GM12873 (cell line): ENCODE measurements around the gene CCND3.

Experiments used
- TF ChIP-seq, protein P1 (sequence below): IDR thresholded peaks from 2 replicates; pipeline ENCODE4 v1.5.1; 2012; ENCODE audit warnings: low read depth, mild to moderate bottlenecking, moderate library complexity, low read length, control low read depth; ENCODE audit not compliant: insufficient read depth; ENCODE audit errors: missing control alignments

CCND3 gene

DNA sequence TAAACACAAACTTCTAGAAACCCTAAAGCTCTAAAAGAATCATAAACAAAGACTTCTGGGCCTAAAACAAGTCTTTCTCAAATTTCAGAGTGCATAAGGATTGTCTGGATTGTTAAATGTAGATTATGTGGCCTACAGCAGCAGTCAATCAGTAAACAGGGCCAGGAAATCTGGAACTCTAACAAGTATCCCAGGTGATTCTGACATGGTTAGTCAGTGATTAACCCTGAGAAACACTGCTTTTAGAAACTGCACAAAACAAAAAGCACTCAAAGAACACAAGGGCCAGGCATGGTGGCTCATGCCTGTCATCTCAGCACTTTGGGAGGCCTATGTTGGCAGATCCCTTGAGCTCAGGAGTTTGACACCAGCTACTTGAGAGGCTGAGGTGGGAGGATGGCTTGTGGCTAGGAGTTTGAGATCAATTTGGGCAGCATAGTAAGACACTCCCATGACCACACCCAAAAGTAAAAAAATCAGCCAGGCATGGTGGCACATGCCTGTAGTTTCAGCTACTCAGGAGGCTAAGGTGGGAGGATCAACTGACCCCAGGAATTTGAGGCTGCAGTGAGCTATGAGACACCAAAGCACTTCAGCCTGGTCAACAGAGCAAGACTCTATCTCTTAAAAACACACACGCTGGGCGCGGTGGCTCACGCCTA is 26.6 kb downstream of the CCND3 start:
- TF ChIP-seq, protein P1, sequence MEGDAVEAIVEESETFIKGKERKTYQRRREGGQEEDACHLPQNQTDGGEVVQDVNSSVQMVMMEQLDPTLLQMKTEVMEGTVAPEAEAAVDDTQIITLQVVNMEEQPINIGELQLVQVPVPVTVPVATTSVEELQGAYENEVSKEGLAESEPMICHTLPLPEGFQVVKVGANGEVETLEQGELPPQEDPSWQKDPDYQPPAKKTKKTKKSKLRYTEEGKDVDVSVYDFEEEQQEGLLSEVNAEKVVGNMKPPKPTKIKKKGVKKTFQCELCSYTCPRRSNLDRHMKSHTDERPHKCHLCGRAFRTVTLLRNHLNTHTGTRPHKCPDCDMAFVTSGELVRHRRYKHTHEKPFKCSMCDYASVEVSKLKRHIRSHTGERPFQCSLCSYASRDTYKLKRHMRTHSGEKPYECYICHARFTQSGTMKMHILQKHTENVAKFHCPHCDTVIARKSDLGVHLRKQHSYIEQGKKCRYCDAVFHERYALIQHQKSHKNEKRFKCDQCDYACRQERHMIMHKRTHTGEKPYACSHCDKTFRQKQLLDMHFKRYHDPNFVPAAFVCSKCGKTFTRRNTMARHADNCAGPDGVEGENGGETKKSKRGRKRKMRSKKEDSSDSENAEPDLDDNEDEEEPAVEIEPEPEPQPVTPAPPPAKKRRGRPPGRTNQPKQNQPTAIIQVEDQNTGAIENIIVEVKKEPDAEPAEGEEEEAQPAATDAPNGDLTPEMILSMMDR: no peak

DNA sequence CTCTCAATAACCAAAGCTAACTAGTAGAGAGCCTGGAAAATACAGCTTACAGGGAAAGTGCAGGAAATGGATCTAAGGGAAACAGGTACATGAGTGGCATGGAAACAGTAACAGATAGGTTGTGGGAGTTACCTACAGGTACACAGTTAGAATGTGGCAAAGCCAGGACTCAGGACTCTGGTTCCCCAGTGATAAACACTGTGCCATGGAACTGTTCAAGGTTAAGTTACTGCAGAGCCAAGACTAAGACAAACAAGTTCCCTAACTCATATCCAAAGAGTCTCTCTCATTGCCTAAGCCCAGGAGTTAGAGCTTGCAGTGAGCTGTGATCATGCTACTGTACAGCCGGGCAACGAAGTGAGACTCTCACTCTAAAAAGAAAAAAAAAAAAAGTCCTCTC is 27.3 kb downstream of the CCND3 start:
- TF ChIP-seq, protein P1: no peak

DNA sequence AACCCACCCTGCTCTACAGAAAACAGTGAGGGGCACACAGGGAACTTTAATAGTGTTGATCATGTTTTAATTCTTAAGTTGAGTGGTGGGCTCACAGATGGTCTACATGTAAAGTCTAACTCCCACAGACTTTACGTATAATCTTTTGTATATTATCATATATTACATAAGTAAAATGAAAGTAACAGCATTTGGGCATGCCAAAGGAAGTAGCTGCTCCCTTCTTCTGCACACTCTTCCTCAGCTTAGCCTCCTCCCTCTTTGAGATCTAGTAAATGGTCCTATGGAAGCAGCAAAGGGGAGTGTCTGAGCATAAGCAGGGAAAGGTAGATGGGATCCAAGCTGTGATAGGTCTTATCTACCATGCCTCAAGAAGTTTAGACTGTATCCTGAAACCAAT is 31.9 kb downstream of the CCND3 start:
- TF ChIP-seq, protein P1: no peak

DNA sequence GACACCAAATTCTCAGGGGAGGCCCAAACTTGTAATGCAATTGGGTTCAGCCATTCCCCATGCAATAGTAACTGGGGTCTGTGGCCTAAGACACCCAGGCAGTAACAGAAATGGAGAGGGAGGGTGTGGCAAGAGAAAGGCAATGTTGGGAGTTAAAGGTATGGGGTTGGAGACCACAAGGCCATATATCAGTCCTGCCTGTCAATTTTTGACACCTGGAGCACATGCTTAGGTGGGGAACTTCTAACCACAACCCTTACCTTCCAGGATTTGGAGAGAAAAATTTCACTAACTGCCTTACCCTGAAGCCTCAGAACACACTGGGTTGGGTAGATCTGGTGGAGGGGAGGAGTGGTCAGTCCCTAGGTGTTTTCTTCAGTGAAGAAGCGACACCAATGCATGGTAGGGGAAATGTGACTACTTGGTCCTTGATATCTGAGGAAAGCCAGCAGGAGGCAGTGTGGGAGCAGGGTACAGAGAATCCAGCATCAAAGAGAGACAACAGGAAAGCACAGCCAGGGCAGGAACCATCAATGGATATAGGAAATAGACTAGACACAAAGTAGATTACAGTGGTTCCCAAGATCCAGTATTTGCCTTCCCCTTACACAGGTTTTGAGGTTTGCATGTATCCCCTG is 39.6 kb downstream of the CCND3 start:
- TF ChIP-seq, protein P1: peak; percentile 64

DNA sequence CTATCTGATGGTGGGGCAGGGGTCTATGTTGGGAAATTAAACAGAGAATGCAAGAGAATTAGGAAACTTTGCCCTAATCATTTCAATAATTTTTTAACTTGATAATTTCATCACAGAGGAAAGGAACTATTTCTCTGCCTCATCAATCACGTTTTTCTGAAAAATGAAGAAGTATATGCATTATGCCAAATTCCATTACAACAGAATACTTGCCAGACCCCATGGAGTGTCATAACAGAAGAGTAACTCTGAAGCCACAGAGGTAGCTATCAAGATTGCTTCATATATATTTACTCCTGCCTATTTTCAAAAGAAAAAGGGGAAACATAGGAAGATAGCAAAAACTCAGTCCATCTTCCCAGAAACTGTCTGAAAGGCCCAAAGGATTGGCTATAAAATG is 40.7 kb downstream of the CCND3 start:
- TF ChIP-seq, protein P1: no peak

DNA sequence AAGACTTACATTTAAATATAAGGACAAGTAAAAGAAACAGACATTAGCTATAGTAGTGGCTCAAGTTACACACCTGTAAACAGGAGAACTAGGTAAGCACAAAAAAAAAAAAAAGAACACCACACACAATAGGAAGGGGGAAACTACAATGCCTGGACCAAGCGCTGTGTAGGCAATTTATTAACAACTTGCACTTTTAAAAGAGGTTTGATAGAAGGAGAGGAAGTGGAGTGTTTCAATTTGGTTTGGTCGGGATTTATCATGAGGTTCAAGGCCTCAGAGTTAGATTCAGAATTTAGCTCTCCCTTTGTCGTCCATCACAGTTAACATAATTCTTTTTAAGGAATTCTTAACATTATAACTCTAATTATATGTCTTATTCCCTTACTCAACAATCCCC is 45.3 kb downstream of the CCND3 start:
- TF ChIP-seq, protein P1: no peak

DNA sequence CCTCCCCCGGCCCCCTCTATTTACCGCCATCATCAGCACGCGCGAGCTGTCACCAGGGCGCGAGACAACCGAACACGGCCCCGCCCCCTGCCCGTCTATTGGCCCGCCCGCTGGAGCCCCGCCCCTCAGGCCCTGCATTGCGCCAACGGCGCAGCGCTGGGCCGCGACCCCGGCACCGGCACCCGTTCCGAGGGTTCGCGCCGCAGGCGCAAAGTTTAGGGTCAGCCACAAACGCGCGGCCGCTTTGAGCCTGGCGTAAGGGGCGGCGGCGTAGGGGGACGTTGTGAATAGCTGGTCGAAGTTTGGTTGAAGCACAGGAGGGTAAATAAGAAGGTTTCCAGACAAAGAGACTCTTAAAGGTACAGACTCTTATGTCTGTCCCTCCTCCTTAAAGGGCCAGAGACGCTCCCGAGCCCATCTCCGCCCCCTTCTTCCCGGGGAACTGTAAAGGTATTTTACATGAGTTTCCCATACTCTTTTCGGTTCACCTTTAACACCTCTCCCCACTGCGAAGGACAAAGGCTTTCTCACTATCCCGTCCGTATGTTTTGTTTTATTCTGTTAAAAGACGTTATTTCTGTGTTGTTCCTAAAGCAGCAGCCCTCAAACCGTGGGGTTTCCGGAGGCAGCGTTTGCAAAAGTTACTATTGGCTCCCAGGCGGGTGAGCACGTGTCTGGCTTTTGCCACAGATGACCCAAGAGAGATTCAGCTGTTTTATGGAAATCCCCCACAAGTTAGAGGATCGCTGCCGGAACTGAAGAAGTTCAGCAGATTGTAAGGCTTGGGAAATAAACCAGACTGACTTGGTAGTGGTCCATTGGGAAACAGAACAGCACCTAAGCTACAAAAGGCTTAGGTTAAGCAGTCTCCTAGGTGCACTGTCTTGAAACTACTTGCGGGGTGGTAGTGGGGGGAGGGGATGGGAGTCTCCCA is 46.0 kb downstream of the CCND3 start, which contains the start of gene USP49:
Gene USP49, minus strand, starts transcription at position 76 of the 934 bp plus-strand sequence. CDS start 88,392 bp downstream, outside the sequence.
- TF ChIP-seq, protein P1: no peak
